D341Med (cell line): ENCODE measurements around the gene TUBG2.

ENCODE experiments used
- DNase-seq: peaks from one replicate; pipeline ENCODE4 v3.0.0; 2012; ENCODE audit warnings: low spot score

TUBG2 gene

DNA sequence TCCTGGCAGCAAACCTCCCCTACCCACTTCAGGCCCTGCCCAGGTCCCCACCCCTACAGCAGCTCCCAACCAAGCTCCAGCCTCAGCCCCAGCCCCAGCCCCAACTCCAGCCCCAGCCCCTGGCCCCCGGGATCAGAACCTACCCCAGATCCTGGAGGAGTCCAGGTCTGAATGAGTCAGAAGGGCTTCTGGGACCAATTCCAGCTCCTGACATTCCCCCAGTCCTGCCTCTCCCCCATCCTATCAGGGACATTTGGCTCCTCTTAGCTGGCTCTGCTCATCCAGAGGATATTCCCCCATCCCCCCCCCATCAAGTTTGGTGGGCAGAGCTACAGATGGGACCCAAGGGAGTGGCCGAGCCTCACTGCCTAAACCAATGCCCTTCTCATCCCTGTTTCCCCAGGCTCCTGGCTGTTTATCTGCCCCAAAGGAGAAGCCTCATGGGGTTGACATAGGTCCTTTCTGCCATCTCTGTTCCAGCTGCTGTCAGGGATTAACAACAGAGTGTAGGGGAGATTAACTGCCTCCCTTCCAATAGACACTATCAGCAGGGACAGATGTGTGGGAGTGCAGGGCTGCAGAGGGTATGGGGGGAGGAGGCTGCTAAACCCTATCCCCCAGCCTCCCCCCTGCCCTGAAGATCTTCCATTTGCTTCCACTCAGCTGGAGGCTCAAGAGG is 39.8 kb downstream of the TUBG2 start:
- DNase-seq = peak; percentile 93

DNA sequence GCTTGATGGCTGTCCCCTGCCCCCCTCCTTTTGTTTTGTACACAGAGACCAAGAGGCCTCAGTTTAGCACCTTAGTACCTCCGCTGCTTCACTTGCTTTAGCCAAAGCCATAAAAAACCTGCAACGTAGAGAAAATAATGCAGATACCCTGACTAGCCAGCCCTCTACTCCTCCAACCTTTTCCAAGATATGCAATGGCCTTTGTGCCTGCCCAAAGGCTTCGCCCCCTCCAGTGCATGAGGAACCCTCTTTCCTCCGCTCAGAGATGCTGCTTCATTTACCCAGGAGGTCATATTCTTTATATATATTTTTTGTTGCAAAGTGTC is 40.3 kb downstream of the TUBG2 start:
- no peak for DNase-seq

DNA sequence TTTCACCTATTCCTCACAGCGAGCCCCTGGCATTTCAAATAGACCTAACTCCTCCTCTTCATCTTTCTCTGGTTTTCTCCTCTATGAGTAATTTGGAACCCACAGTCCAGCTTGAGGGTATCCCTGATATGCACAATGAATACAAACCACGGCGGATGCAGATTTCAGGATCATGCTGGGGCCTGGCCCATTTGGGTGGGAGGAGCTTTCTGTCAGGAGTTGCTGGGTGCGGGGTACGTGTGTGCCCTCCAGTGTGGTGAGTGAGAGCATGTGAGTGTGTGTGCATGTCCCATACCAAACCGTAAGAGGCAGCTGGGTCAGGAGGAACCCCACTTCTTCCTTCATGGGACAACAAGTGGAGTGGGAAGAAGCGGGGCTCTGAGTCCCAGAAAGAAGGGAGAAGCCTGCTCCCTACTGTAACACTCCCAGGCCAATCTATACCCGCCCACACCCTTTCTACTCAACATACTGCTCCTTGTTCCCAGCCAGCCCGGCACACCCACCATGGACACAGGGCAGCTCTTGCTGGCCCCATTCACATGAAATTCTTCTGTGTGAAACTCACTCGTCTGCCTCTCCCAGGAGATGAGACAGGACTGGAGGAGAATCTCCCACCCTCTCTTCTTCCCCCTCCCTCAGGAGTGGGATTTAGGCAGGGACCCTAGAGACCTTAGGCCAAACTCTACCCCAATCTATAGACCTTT is 41.7 kb downstream of the TUBG2 start:
- no peak for DNase-seq

DNA sequence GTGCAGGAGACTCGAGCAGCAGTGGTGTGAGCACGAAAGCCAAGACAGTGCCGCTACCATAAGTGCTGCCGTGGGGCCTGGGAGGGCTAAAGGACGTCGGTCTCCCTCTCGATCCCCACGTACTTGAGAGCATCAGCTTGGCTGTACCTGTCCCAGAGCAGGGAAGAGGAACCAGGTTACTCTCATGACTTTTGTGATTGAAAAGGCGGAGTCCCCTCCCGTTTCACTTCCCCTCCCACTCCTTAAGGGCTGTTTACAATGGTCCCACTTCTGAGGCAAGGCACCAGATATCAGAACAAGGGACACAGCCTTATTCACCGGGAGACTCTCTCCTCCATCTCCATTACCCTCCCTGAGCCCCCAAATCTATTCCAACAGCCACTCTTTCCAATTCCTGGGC is 43.4 kb downstream of the TUBG2 start:
- no peak for DNase-seq

DNA sequence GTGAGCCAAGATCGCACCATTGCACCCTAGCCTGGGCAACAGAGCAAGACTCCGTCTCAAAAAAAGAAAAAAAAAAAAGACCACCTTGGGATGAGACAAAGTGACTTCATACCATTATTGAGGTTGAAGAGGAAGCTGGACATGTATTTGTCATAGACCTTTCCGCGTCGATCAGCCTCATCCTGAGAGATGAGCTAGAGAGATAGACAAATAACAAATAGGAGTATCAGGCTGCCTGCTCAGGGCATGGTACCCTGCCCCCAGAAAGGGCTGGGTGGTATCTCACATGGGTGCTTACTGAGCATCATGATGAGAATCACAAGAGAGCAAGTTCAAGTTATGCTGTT is 45.4 kb downstream of the TUBG2 start:
- no peak for DNase-seq

DNA sequence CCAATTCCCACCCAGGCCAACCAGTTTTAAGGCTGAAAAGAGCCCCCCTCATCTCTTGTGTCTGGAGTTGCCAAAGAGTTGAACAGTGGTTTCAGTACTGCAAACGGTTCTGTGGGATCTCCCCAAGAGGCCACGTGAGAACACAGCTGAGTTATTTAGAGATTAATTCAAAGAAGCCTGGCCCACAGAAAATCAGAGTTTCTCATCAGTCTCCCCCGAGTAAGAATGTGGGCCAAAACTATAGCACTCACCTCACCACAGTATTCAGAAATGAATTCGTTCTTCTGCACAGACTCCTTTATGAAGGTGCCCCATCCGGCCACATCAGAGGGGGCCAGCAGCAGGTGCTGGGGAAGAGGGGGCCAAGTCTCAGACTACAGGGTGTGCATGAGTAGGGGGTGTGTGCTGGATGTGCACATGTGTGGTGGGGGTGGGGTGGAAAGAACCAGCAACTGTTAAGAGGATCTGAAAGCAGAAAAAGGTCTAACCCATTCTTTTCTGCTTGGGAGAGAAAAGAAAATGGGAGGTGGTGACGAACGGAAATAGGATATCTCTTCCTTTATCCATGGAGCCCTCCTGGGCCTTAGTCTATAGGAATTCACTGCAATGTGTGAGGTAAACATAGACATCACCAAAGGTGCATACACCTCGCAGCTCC is 45.9 kb downstream of the TUBG2 start:
- no peak for DNase-seq

DNA sequence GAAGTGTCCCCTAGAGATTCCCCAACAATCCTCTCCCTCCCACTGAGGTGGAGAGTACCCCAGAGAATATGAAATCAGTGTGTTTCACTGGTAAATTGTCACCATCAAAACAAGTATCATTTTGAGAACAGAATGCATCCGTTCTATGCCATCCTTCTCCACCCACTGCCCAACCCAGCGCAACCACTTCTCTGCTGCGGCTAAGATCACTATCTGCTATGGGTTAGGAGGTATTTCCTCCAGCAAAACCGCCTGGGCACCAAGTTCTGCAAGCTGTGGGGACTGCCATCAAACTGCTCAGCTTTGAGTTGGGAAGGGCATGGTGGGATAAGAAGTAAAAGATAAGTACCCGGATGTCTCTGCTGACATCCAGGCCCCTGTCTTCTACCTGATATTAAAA is 47.6 kb downstream of the TUBG2 start:
- DNase-seq = no peak

DNA sequence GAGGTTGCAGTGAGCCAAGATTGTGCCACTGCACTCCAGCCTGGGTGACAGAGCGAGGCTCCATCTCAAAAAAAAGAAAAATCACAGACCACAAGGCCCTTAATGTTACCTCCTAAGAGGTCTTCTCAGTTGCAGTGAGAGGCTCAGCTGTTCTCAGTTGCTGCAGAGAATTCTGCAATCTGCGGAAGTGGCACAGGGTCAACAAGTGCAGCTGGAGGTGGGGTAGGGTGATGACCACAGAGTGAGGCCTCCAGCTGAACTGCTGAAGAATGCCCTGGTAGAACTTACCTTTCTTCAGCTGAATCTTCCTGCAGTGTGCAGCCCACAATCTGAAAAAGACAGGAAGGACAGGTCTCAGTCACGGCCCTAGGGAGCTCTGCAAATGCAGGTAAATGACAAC is 49.5 kb downstream of the TUBG2 start:
- DNase-seq = no peak

DNA sequence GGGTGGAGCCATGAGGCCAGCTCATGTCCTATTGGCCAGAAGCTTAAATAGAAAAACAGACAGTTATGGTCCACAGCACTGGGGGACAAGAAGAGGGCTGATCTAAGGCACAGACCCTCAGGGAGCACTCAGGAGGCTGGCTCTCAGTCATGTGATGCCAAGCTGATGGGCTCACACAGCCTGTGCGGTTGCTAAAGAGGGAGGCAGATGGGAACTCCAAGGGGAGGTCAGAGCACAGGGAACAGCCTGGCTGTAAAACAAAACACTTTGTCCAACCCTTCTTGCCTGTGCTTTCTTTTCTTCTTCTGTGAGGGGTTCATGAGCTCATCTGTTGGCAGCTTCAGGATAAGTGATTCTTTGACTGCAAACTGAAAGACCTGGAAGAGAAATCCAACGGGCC is 50.5 kb downstream of the TUBG2 start:
- DNase-seq = no peak
